Immature natural killer cell (primary cell): ENCODE data around the gene ENTPD5. TPM values are rescaled to one million over a fixed set of nuclear protein-coding genes. Genes with fewer than 3 reads are reported as not detected.
"Not testable (repeated sequence)": the region's sequence is repeated elsewhere in the genome, so short reads cannot be mapped to it uniquely, and the experiment has no call there.

ENCODE experiments used
- DNase-seq, 3 donors: peaks; one replicate each; pipeline ENCODE4 v3.0.0; 2022; ENCODE audit warnings: mixed read lengths in 1 of 3
- H3K27ac Mint-ChIP-seq, 6 donors: one replicate each; pipeline ENCODE4 v1.8.0; 2020; ENCODE audit warnings: mixed read lengths in 6 of 6, mild to moderate bottlenecking in 5 of 6, inconsistent platforms in 4 of 6, moderate library complexity in 3 of 6
- H3K27me3 Mint-ChIP-seq, 3 donors: one replicate each; pipeline ENCODE4 v1.8.0; 2020 to 2021; ENCODE audit warnings: low read depth in 3 of 3, mild to moderate bottlenecking in 3 of 3, mixed read lengths in 3 of 3, moderate library complexity in 3 of 3, inconsistent platforms in 1 of 3
- H3K36me3 Mint-ChIP-seq, 3 donors: one replicate each; pipeline ENCODE4 v1.8.0; 2020; ENCODE audit warnings: mixed read lengths in 3 of 3, inconsistent platforms in 2 of 3, mild to moderate bottlenecking in 2 of 3
- H3K4me1 Mint-ChIP-seq, 2 donors: one replicate each; pipeline ENCODE4 v1.8.0; 2020; ENCODE audit warnings: inconsistent platforms in 2 of 2, mild to moderate bottlenecking in 2 of 2, mixed read lengths in 2 of 2, moderate library complexity in 1 of 2
- H3K4me3 Mint-ChIP-seq, 5 donors: one replicate each; pipeline ENCODE4 v1.8.0; 2020; ENCODE audit warnings: mild to moderate bottlenecking in 5 of 5, mixed read lengths in 5 of 5, inconsistent platforms in 3 of 5, moderate library complexity in 3 of 5
- H3K9me3 Mint-ChIP-seq, 6 donors: one replicate each; pipeline ENCODE4 v1.8.0; 2020; ENCODE audit warnings: mild to moderate bottlenecking in 6 of 6, mixed read lengths in 6 of 6, inconsistent platforms in 4 of 6, moderate library complexity in 3 of 6
- polyA plus RNA-seq, 3 donors: library from polyadenylated mRNA; unstranded; fragments of 300-500 nt; fragmentation: Illumina TruSeq; gene quantifications; one replicate each; pipeline ENCODE4 v1.2.3, GENCODE V29; 2021

The ENTPD5 gene
- polyA plus RNA-seq, 3 donors from 2014 or later = 3.2 to 9.1 (median 3.2) TPM

DNA sequence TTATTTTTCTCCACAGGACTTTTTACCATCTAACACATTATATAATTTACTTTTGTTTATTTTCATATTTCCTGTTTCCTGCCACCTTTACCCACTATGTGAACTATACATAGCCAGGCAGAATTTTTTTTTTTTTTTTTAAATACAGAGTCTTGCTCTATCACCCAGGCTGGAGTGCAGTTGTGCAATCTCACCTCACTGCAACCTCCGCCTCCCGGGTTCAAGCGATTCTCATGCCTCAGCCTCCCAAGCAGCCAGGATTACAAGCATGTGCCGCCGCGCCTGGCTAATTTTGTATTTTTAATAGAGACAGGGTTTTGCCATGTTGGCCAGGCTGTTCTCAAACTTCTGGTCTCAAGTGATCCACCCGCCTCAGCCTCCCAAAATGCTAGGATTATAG is 24.2 kb downstream of the ENTPD5 start:
- Mint-ChIP-seq H3K36me3 (peaks cover 12 to 24% (median 14%) of the 10 kb centered on the region in 3 donors), H3K27ac (peak overlapping the region in 1 of 6 donors; percentile 15)
- H3K27me3 Mint-ChIP-seq, H3K4me3 Mint-ChIP-seq, H3K4me1 Mint-ChIP-seq, H3K9me3 Mint-ChIP-seq, DNase-seq: not testable (repeated sequence)

DNA sequence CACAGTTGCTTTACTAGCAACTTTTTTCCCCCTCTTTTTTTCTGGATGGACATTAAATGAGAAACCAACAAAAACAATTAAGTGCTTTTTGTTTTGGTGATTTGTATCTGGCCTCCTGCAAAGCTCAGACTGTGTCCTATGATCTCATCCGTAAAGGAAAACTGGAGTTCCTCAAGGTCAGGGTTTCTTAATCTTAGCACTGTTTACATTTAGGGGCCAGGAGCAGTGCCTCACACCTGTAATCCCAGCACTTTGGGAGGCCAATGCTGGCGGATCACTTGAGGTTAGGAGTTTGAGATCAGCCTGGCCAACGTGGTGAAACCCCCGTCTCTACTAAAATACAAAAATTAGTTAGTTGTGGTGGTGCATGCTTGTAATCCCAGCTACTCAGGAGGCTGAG is 28.0 kb downstream of the ENTPD5 start:
- H3K4me3 Mint-ChIP-seq = no peak overlapping the region
- H3K27ac Mint-ChIP-seq = no peak overlapping the region
- no peak for DNase-seq
- H3K9me3 Mint-ChIP-seq = no peaks in the 10 kb centered on the region
- peaks cover 8 to 22% (median 11%) of the 10 kb centered on the region in 3 donors for H3K36me3 Mint-ChIP-seq
- no peaks in the 10 kb centered on the region for H3K27me3 Mint-ChIP-seq
- no peaks in the 10 kb centered on the region for H3K4me1 Mint-ChIP-seq

DNA sequence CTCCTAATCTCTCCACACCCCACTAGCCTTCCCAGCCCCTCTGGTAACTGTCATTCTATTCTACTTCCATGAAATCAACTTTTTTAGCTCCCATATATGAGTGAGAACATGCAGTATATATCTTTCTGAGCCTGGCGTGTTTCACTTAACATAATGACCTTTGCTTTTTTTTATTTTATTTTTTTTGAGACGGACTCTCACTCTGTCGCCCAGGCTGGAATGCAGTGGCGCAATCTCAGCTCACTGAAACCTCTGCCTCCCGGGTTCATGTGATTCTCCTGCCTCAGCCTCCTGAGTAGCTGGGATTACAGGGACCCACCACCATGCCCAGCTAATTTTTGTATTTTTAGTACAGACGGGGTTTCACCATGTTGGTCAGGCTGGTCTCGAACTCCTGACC is 30.4 kb downstream of the ENTPD5 start:
- H3K27me3 Mint-ChIP-seq, H3K9me3 Mint-ChIP-seq: not testable (repeated sequence)

DNA sequence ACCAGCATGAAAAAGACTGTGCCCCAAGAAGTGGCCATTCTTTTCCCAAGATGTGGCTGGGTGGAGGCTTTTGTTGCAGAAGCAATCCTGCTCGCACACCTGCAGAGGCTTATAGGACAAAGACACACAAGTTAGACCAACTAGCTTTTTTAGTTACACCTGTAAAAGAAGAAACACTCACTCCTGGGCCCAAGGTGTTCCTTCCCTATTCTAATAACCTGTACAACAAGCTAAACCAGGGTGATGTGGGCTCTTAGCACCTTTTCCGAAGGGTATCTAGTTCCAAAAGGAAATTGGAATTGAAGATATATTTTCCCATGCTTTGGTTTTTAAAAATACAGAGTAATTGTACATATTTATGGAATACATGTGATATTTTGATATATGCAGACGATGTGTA is 31.0 kb downstream of the ENTPD5 start:
- Mint-ChIP-seq H3K27ac (no peak overlapping the region), H3K4me3 (no peak overlapping the region), H3K27me3 (no peaks in the 10 kb centered on the region), H3K9me3 (no peaks in the 10 kb centered on the region), H3K36me3 (peaks cover 7 to 28% (median 8%) of the 10 kb centered on the region in 3 donors), H3K4me1 (no peaks in the 10 kb centered on the region)
- DNase-seq = no peak

More for the DNA sequence above, 30.4 kb downstream of the ENTPD5 start:
- H3K4me3 Mint-ChIP-seq, H3K4me1 Mint-ChIP-seq, H3K27ac Mint-ChIP-seq, DNase-seq: not testable (repeated sequence)
- H3K36me3 Mint-ChIP-seq = peaks cover 7 to 28% (median 8%) of the 10 kb centered on the region in 3 donors

DNA sequence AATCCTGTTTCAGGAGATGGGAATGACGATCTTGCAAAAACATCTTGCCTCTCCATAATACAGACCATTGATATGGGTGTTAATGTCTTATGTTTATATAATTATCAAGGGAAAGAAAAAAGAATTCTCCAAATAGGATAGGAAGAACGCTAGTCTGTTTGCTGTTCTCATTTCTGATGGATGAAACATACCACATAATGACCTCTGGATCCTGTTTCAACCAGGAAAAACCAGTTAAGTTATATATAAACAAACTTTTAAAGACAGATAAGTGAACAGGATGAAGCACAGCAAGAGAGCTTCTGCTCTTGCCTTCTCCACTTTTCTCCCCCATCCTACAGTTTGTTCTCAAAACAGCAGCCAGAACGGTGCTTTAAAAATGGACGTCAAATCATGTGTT is 41.2 kb downstream of the ENTPD5 start:
- no peak for DNase-seq
- Mint-ChIP-seq H3K27me3 (no peaks in the 10 kb centered on the region), H3K27ac (no peak overlapping the region), H3K4me1 (no peaks in the 10 kb centered on the region), H3K4me3 (no peak overlapping the region), H3K9me3 (no peaks in the 10 kb centered on the region), H3K36me3 (peaks cover 0 to 22% (median 6%) of the 10 kb centered on the region in 3 donors)

DNA sequence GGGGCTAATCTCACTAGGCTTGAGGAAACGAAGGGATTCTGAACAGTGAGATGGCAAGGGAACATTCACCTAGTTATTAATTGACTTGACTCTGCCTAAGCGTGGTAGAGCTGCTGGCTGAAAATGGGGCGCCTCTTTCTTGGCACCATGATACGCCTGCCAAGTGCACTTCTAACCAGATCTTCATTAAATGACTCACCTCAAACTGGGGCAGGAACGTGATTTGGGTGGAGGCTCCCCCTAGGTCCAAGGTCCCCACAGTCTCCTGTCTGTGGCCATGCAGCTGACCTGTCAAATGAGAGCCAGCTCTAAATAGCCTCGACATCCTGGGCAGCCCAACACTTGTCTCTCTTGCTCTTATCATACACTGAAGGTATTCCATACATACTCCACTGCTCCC is 43.0 kb downstream of the ENTPD5 start:
- H3K36me3 Mint-ChIP-seq = peaks cover 10 to 36% (median 13%) of the 10 kb centered on the region in 3 donors
- H3K4me1 Mint-ChIP-seq = no peaks in the 10 kb centered on the region
- H3K4me3 Mint-ChIP-seq = no peak overlapping the region
- no peak for DNase-seq
- H3K9me3 Mint-ChIP-seq = no peaks in the 10 kb centered on the region
- no peaks in the 10 kb centered on the region for H3K27me3 Mint-ChIP-seq
- no peak overlapping the region for H3K27ac Mint-ChIP-seq

DNA sequence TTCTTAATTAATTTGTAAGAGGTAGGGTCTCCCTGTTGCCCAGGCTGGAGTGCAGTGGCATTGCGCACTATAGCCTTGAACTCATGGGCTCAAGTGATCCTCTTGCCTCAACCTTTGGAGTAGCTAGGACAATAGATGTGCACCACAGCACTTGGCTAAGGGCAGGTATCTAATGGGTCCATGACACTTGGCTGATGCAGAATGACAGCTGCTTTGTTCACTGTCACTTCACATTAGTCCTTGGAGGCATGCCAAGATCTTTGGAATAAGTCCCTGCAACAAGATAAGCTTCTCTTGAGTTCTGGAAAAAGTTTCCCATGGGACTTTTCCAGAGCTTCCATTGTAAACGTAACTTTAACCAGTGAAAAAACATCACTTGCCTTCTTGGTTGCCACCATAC is 45.6 kb downstream of the ENTPD5 start:
- Mint-ChIP-seq H3K27ac (no peak overlapping the region), H3K36me3 (peaks cover 18 to 38% (median 22%) of the 10 kb centered on the region in 3 donors), H3K27me3 (no peaks in the 10 kb centered on the region), H3K9me3 (no peaks in the 10 kb centered on the region), H3K4me3 (no peak overlapping the region), H3K4me1 (no peaks in the 10 kb centered on the region)
- no peak for DNase-seq

DNA sequence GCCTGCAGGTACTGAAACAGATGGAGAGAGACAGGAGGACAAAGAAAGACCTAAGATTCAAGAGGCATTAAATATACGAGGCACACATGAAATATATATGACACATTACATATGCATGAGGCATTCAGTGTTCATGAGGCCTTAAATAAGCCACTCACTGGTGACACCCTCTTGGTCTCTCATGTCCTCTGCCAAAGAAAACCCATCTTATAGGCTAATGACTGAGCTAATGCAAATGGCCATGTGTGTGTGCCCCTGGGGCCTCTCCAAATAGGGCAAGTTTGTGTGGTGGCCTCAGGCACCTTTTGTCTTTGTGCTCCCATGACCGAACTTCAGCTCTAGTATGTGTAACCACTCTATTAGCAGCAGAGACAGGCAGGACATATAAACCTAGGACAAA is 50.2 kb downstream of the ENTPD5 start:
- Mint-ChIP-seq H3K27ac (no peak overlapping the region), H3K36me3 (peaks cover 14 to 33% (median 26%) of the 10 kb centered on the region in 3 donors), H3K27me3 (no peaks in the 10 kb centered on the region), H3K9me3 (no peaks in the 10 kb centered on the region), H3K4me1 (no peaks in the 10 kb centered on the region), H3K4me3 (no peak overlapping the region)
- DNase-seq = no peak

DNA sequence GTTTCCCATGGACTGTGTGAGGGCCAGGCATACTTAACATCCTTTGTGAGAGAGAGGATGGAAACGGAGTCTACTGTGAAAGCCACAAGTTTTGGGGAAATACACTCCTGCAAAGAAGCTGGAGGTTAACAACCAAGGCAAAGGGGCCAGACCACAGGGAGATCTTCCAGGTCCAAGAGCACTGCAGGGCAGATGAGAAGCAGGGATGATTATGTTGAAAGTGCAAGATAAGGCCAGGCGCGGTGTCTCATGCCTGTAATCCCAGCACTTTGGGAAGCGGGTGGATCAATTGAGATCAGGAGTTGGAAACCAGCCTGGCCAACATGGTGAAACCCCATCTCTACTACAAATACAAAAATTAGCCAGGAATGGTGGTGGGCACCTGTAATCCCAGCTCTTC is 53.9 kb downstream of the ENTPD5 start:
- no peak for DNase-seq
- no peak overlapping the region for H3K4me3 Mint-ChIP-seq
- no peaks in the 10 kb centered on the region for H3K27me3 Mint-ChIP-seq
- H3K36me3 Mint-ChIP-seq = peaks cover 14 to 45% (median 28%) of the 10 kb centered on the region in 3 donors
- H3K4me1 Mint-ChIP-seq = no peaks in the 10 kb centered on the region
- no peaks in the 10 kb centered on the region for H3K9me3 Mint-ChIP-seq
- H3K27ac Mint-ChIP-seq = peak overlapping the region in 1 of 6 donors; percentile 56

DNA sequence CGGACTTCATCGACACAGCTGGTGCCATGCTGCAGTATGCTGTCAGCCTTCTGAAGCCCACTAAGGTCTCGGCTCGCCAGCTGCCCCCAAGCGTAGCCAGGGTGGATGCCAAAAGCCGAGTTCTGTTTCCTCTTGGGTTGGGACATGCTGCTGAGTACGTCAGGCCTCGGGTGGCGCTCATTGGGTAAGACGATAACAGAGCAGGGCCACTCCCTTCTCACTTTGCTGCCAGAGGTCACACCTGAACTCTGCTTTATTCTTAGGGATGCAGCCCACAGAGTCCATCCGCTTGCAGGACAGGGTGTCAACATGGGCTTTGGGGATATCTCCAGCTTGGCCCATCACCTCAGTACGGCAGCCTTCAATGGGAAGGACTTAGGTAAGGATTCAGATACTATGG is 57.9 kb downstream of the ENTPD5 start:
- no peaks in the 10 kb centered on the region for H3K27me3 Mint-ChIP-seq
- H3K9me3 Mint-ChIP-seq = no peaks in the 10 kb centered on the region
- H3K4me3 Mint-ChIP-seq = no peak overlapping the region
- H3K27ac Mint-ChIP-seq = no peak overlapping the region
- H3K4me1 Mint-ChIP-seq = no peaks in the 10 kb centered on the region
- DNase-seq = no peak
- H3K36me3 Mint-ChIP-seq = peaks cover 7 to 48% (median 25%) of the 10 kb centered on the region in 3 donors

DNA sequence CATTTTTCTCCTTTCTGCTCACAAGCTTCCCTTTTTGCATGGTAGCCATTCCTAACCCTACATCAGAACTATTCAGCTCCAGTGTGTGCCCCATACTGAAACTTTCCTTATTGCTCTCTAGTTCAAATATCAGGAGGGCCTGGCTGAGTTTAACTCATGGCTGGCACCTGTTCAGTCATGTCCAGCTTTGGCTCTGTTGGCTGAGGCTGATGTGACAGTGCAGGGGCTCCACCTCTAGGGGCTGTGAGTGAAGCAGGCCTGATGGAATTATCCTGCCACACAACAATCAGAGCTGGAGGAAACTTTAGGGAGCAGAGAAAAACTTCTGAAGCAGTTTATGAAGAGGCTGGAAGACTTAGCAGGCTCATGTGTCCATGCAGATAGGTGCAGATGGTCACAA is 60.5 kb downstream of the ENTPD5 start:
- DNase-seq = no peak
- H3K9me3 Mint-ChIP-seq = no peaks in the 10 kb centered on the region
- no peaks in the 10 kb centered on the region for H3K27me3 Mint-ChIP-seq
- H3K4me1 Mint-ChIP-seq = no peaks in the 10 kb centered on the region
- H3K36me3 Mint-ChIP-seq = peaks cover 11 to 56% (median 29%) of the 10 kb centered on the region in 3 donors
- H3K4me3 Mint-ChIP-seq = no peak overlapping the region
- no peak overlapping the region for H3K27ac Mint-ChIP-seq

DNA sequence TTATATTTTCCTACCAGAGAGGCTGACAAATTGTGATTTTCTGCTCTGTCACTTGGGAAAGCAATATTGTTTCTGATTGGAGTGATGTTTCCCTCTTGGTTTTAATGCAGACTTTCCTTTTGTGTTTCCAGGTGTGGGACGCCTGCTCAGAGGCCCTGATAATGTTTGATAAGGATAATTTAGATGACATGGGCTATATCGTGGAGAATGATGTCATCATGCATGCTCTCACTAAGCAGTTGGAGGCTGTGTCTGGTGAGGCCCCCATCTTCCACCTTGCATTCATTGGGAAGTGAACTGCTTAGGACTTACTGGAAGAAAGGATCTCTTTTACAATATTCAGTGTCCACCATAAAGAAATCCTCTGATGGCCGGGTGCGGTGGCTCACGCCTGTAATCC is 63.4 kb downstream of the ENTPD5 start:
- H3K4me1 Mint-ChIP-seq = peaks cover 12 to 17% of the 10 kb centered on the region in 2 donors
- no peak for DNase-seq
- peaks cover 0 to 1% (median 0%) of the 10 kb centered on the region in 3 donors for H3K27me3 Mint-ChIP-seq
- peaks cover 7 to 38% (median 21%) of the 10 kb centered on the region in 3 donors for H3K36me3 Mint-ChIP-seq
- H3K4me3 Mint-ChIP-seq = no peak overlapping the region
- no peak overlapping the region for H3K27ac Mint-ChIP-seq
- no peaks in the 10 kb centered on the region for H3K9me3 Mint-ChIP-seq

DNA sequence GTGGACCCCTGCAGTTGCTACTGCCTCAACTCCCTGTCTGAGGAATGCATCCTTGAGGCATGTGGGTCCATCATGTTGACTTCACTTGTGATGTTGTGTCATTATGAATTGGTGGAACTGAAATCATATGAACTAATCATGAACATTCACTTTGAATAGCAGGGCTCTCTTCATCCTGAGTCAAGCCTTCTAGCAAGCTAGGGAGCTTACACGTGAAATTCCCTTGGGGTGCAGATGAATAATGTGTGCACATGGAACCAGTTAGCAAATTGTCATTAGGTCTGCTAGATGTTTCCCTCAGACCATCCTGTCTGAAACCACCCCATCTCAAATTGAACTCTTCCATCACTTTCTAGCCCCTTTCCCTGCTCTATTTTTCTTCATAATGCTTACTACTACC is 65.4 kb downstream of the ENTPD5 start:
- H3K9me3 Mint-ChIP-seq = no peaks in the 10 kb centered on the region
- no peak overlapping the region for H3K4me3 Mint-ChIP-seq
- DNase-seq = no peak
- H3K36me3 Mint-ChIP-seq = peaks cover 4 to 22% (median 14%) of the 10 kb centered on the region in 3 donors
- H3K4me1 Mint-ChIP-seq = peaks cover 23 to 29% of the 10 kb centered on the region in 2 donors
- peaks cover 0 to 13% (median 5%) of the 10 kb centered on the region in 3 donors for H3K27me3 Mint-ChIP-seq
- H3K27ac Mint-ChIP-seq = peak overlapping the region in 3 of 6 donors; percentile 11 to 54 (median 29)

DNA sequence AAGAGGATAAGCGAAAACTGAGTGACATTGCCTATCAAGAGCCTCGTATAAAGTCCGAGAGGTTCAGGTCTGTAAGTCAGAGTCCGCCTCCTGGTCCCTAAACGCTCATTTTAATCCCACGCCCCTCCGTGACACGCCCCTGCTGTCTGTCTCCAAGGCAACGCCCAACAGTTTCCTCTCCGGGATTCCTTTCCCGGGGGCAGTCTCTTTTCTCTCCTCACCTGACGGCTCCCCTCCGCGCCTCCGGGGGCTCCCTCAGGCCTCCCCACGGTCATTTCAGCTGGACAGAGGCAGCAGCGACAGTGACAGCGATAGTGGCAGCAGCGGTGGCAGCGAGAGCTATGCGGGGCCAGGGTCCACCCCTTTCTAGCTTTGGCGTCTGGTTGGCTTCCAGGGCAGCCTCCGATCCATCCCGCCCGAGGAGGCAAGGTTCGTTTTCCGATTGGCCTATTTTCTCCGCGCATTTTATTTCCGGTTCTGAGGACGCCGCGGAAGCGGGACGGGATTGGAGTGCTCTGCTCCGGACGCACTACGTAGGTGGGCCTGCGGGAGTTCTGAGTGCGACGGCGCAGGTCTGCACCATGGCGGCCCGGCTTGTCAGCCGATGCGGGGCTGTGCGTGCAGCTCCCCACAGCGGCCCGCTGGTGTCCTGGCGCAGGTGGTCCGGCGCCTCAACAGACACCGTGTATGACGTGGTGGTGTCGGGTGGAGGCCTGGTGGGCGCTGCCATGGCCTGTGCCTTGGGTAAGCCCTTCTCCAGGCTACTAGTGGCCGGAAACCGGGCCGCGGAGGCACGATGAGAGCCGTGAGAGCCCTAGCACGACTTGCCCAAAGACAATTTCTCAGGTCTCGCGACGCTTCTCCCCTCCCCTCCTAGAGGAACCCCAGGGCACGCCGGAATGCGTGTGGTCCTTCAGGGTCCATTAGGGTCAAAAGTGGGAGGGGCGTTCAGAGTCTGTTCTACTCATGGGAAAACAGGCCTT is 69.0 kb downstream of the ENTPD5 start, which contains the start of the genes COQ6 and FAM161B:
COQ6 (plus strand) TSS at position 551 of the 983 bp plus-strand sequence; CDS start at position 582, 31 bp downstream.
FAM161B (minus strand) TSS at position 343 of the 983 bp plus-strand sequence; CDS start at position 275, 68 bp downstream.
- Mint-ChIP-seq H3K27ac (peak within 1 kb of the TSS; percentile 92 to 97 (median 95)), H3K4me3 (peak within 1 kb of the TSS; percentile 93 to 97 (median 95)), H3K36me3 (peaks cover 4 to 10% (median 4%) of the 10 kb centered on the region in 3 donors), H3K9me3 (no peaks in the 10 kb centered on the region), H3K4me1 (peaks cover 24 to 40% of the 10 kb centered on the region in 2 donors), H3K27me3 (peaks cover 0 to 13% (median 5%) of the 10 kb centered on the region in 3 donors)
- peak; percentile 94 to 95 (median 94) for DNase-seq
